ENCODE measurements around the gene RIGI. TPM values are rescaled to one million over a fixed set of nuclear protein-coding genes. Genes with fewer than 3 reads are reported as not detected.

RIGI gene
- total RNA-seq, 2 experiments from 2014 or later, result 10.6 to 11.7 TPM

DNA sequence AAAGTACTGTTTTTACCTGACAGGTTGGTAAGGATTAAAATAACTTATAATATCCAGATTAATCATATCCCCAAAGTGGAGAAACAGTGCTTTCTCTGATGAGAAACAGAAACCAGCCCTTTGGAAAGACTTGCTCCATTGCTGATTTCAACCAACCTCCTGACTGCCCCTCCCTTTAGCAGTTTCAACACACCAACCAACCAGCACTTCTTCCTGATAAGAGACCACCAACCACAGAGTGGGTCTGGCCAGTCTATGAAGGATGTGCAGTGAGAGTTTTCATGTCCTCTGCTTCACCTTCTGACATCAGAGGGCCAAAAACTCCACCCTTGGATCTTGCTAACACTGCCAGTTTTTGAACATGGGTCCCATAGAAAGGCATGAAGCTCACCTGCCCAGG is 28.1 kb downstream of the RIGI start:
- Mint-ChIP-seq H3K4me3 (no peak overlapping the region), H3K27ac (no peak overlapping the region), H3K27me3 (no peaks in the 10 kb centered on the region), H3K9me3 (no peaks in the 10 kb centered on the region), H3K36me3 (peaks cover 11% of the 10 kb centered on the region), H3K4me1 (ENCODE audit: low read depth) (peaks cover 1% of the 10 kb centered on the region)
- DNase-seq, result no peak
- intact Hi-C loops (cut with micrococcal nuclease), result no loop called here
- ChIA-PET CTCF (interaction anchor here (0.6 kb wide), 1 partner anchor 12 kb away, joined by 4 read pairs; no protein-coding TSS in a partner anchor), POLR2A (no interaction called here)

DNA sequence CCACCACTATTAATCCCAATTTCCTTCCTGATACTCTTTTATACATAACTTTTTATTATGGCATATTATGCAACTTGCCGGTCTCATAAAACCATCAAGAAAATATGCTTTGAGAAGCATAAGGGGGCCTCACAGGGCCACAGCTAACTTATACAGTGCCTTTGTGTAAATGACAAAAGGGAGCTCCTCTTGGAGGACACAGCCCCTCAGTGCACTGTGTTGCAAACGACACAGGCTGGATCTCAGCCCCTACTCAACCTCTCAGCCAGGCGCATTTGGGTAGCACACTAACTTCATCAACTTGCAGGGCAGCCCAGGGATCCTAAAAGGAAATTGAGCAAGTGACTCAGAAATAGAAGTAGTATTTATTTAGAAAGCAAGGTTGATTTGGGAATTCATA is 35.4 kb downstream of the RIGI start:
- POLR2A ChIA-PET, result no interaction called here
- intact Hi-C loops (cut with micrococcal nuclease), result no loop called here
- no peak for DNase-seq
- Mint-ChIP-seq H3K27ac (no peak overlapping the region), H3K4me3 (no peak overlapping the region), H3K9me3 (no peaks in the 10 kb centered on the region), H3K4me1 (ENCODE audit: low read depth) (no peaks in the 10 kb centered on the region), H3K36me3 (peaks cover 25% of the 10 kb centered on the region), H3K27me3 (no peaks in the 10 kb centered on the region)
- CTCF ChIA-PET, result interaction anchor here (1.7 to 2.4 kb wide), 2 partner anchors 82 to 112 kb away, joined by 7 to 8 read pairs; partner anchors contain the start of gene NDUFB6

DNA sequence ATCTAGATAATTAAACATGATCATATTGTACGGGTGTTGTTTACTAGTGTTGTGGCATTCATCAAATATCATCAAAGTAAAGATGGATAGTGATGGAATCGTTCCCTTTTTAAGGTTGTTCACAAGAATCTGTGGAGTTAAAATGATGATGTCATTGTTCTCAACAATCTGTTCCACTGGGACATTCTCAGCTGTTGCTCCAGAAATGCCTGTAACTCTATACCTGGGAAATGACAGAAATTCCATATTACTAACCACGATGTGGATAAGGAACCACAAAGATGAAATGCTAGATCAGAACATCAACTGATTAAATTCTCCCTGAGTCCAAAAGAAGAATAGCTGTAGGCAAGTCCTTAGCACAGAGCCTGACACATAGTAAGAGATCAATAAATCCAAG is 38.0 kb downstream of the RIGI start:
- Mint-ChIP-seq H3K9me3 (no peaks in the 10 kb centered on the region), H3K27me3 (no peaks in the 10 kb centered on the region), H3K4me1 (ENCODE audit: low read depth) (no peaks in the 10 kb centered on the region), H3K36me3 (peaks cover 28% of the 10 kb centered on the region), H3K27ac (no peak overlapping the region), H3K4me3 (no peak overlapping the region)
- ChIA-PET POLR2A (no interaction called here), CTCF (interaction anchor here (2.4 kb wide), 1 partner anchor 109 kb away, joined by 8 read pairs; no protein-coding TSS in a partner anchor)
- intact Hi-C loops (cut with micrococcal nuclease), result no loop called here
- no peak for DNase-seq

DNA sequence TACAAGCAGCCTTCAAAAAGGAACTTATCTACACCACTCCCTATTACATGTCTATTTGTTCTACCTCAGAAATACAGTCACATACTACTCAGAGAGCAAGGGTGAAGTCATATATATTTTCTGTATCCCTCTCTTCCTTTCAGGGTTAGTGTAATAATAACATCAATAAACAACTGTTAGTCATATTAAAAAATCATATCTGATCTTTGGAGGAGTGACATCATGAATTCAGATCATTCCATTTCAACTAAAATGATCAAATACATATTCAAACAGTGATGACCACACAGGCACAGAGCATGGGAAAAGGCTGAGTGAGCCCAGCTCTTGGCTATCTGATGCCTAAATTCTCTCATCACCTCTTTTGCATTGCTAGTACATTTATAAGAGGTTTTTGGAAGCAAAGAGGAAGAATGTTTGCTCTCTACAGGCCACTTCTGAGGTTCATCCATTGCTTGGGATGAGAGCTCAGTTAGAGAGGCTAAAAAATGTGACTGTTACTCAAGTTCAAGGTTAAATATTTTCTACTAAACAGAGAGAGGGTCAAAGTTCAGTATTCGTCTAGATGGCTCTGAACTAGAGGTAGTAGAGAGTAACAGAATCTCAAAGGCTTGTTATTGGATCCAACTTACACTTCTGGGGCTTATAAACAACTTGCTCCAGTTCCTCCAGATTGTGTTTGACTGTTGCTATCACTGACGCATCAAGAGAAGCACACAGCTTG is 39.0 kb downstream of the RIGI start:
- CTCF ChIA-PET, result interaction anchor here (0.6 kb wide), 1 partner anchor 97 kb away, joined by 3 read pairs; no protein-coding TSS in a partner anchor
- no peak overlapping the region for H3K4me3 Mint-ChIP-seq
- peaks cover 27% of the 10 kb centered on the region for H3K36me3 Mint-ChIP-seq
- H3K27me3 Mint-ChIP-seq, result no peaks in the 10 kb centered on the region
- no peaks in the 10 kb centered on the region for H3K4me1 Mint-ChIP-seq (ENCODE audit: low read depth)
- no peaks in the 10 kb centered on the region for H3K9me3 Mint-ChIP-seq
- POLR2A ChIA-PET, result no interaction called here
- intact Hi-C loops (cut with micrococcal nuclease), result no loop called here
- no peak overlapping the region for H3K27ac Mint-ChIP-seq
- DNase-seq, result no peak

DNA sequence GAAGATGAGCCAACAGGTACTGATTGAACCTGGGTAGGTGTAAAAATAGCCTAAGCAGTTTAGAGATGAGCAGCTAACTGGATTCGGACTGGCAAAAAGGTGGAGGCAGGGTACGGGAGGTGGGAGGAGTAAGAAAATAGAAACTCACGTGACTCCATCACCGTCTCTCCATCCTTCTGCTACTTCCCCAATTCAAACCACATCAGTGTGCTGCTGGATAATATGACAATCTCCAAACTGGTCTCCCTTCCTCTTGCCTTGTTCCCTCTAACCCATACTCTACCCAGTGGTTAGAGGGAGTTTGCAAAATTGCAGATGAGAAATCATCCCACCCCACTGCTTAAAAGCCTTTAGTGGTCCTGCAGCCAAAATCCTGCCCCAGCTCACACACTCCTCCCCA is 42.7 kb downstream of the RIGI start:
- DNase-seq, result no peak
- Mint-ChIP-seq H3K4me3 (no peak overlapping the region), H3K9me3 (no peaks in the 10 kb centered on the region), H3K27me3 (no peaks in the 10 kb centered on the region), H3K27ac (no peak overlapping the region), H3K36me3 (peaks cover 28% of the 10 kb centered on the region), H3K4me1 (ENCODE audit: low read depth) (no peaks in the 10 kb centered on the region)
- intact Hi-C loops (cut with micrococcal nuclease), result no loop called here
- POLR2A ChIA-PET, result no interaction called here
- CTCF ChIA-PET, result no interaction called here

Other genes with a start within 250 kb of the RIGI start
- 10 to 100 TPM; 13.1 to 13.7 TPM for gene ACO1, start 141.6 kb downstream of the RIGI start, total RNA-seq
- gene SMIM27, start 26.1 kb upstream of the RIGI start, total RNA-seq, result 10 to 100 TPM; 18.5 to 19.5 TPM
- gene TOPORS, start 26.4 kb upstream of the RIGI start, total RNA-seq, result 10 to 100 TPM; 14.8 to 15.4 TPM
- gene NDUFB6, start 47.0 kb upstream of the RIGI start, total RNA-seq, result 10 to 100 TPM; 75.7 to 77.1 TPM
- gene TAF1L, start 109.5 kb upstream of the RIGI start, total RNA-seq, result under 1 TPM in 1 of 2 experiments, not detected in 1; 0.05 TPM